GM12892 (cell line): Measurements from ENCODE around the gene CD247.

Source experiments
- POLR2A ChIP-seq: IDR thresholded peaks from 2 replicates; pipeline ENCODE4 v1.6.1; 2011; ENCODE audit warnings: low read depth, low read length, control low read depth
- POLR2AphosphoS5 ChIP-seq: IDR thresholded peaks from 2 replicates; pipeline ENCODE4 v1.6.1; 2011; ENCODE audit warnings: low read depth, low read length, control low read depth
- TAF1 ChIP-seq: IDR thresholded peaks from 2 replicates; pipeline ENCODE4 v1.6.1; 2011; ENCODE audit warnings: low read depth, mild to moderate bottlenecking, control low read depth, low read length, borderline replicate concordance

DNA sequence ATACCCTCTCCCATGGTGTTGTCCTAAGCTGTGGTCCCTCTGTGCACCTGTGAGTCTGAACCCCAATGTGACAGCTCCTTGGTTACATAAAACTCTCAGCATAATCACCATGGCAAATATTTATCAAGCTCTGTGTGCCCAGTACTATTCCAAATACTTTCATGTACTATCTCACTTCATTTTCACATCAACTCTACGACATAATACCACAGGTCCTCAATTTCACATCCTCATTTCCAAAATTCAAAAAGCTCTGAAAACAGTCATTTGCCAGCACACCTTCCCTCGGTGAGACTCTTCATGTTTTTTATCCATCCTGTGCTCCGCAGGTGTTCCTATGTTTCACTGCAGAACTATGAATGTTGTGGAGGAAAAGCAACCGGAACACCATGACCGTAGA lies 47.6 kb upstream of the CD247 start:
- no peak for TF ChIP-seq POLR2AphosphoS5
- TF ChIP-seq POLR2A = no peak
- no peak for TF ChIP-seq TAF1
